A549 (cell line): ENCODE measurements around the gene CIRBP.

Experiments
- BHLHE40 ChIP-seq: IDR thresholded peaks from 2 replicates; pipeline ENCODE4 v1.6.1; 2012; ENCODE audit warnings: low read depth, low read length, inconsistent platforms
- NFE2L2 ChIP-seq: fragments of 150-350 bp; conservative IDR thresholded peaks from 2 replicates; pipeline ENCODE4 v1.6.1; 2014; ENCODE audit warnings: low read length
- POLR2A ChIP-seq: IDR thresholded peaks from 2 replicates; pipeline ENCODE4 v1.6.1; 2012; ENCODE audit warnings: mild to moderate bottlenecking, low read length
- POLR2AphosphoS2 ChIP-seq: conservative IDR thresholded peaks from 2 replicates; pipeline ENCODE4 v1.6.1; 2012; ENCODE audit warnings: low read length, improper control_type of control experiment, inconsistent platforms
- TF ChIP-seq, protein P1 (sequence below): IDR thresholded peaks from 2 replicates; pipeline ENCODE4 v1.6.1; 2012
- TF ChIP-seq, protein P2 (sequence below): fragments of >200 bp; sonication (Bioruptor Twin); formaldehyde crosslinking; IDR thresholded peaks from 3 replicates; pipeline ENCODE4 v1.5.1; 2016
- TF ChIP-seq, protein P3 (sequence below): fragments of >200 bp; sonication (Bioruptor Twin); formaldehyde crosslinking; IDR thresholded peaks from 2 replicates; pipeline ENCODE4 v1.6.1; 2016
- TF ChIP-seq, protein P4 (sequence below): fragments of 150-350 bp; IDR thresholded peaks from 2 replicates; pipeline ENCODE4 v1.6.1; 2014; ENCODE audit warnings: low read depth, mild to moderate bottlenecking, low read length
- TF ChIP-seq, protein P5 (sequence below): IDR thresholded peaks from 2 replicates; pipeline ENCODE4 v1.6.1; 2012; ENCODE audit warnings: low read depth, borderline replicate concordance
- TF ChIP-seq, protein P6 (sequence below): fragments of >200 bp; sonication (Bioruptor Twin); formaldehyde crosslinking; IDR thresholded peaks from 3 replicates; pipeline ENCODE4 v1.6.1; 2016
- TF ChIP-seq, protein P7 (sequence below): IDR thresholded peaks from 2 replicates; pipeline ENCODE4 v1.6.1; 2012

DNA sequence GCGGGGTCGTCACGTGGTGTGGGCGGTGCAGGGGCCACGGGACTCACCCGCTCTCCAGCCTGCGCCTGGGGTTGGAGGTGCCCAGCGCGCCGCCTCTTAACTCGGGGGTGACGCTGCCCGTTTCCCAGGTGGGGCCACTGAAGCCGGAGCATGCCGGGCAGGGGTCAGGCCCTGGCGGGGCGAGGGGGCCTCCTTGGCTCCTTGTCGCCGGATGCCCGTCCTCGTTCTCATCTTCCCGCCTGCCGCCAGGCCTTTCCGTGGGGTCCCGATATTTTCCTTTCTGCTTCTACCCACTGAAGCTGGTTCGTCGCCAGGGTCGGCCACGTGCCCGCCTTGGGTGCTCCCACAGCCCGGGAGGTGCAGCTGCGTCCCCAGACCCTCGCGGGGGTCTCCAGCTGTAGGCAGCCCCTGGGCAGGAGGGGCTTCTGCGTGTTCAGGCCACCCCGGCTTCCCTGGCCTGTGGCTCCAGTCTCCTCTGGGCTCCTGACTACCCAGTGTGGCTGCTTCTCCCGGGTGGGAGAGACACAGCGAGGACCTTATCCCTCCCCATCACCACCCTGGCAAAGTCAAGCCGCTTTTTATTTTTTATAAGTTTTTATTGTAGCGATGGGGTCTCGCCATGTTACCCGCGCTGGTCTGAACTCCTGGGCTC lies 7.0 kb downstream of the CIRBP start:
- no peak for TF ChIP-seq BHLHE40
- TF ChIP-seq, protein P1, sequence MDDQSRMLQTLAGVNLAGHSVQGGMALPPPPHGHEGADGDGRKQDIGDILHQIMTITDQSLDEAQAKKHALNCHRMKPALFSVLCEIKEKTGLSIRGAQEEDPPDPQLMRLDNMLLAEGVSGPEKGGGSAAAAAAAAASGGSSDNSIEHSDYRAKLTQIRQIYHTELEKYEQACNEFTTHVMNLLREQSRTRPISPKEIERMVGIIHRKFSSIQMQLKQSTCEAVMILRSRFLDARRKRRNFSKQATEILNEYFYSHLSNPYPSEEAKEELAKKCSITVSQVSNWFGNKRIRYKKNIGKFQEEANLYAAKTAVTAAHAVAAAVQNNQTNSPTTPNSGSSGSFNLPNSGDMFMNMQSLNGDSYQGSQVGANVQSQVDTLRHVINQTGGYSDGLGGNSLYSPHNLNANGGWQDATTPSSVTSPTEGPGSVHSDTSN: no peak
- no peak for TF ChIP-seq POLR2AphosphoS2
- TF ChIP-seq, protein P2, sequence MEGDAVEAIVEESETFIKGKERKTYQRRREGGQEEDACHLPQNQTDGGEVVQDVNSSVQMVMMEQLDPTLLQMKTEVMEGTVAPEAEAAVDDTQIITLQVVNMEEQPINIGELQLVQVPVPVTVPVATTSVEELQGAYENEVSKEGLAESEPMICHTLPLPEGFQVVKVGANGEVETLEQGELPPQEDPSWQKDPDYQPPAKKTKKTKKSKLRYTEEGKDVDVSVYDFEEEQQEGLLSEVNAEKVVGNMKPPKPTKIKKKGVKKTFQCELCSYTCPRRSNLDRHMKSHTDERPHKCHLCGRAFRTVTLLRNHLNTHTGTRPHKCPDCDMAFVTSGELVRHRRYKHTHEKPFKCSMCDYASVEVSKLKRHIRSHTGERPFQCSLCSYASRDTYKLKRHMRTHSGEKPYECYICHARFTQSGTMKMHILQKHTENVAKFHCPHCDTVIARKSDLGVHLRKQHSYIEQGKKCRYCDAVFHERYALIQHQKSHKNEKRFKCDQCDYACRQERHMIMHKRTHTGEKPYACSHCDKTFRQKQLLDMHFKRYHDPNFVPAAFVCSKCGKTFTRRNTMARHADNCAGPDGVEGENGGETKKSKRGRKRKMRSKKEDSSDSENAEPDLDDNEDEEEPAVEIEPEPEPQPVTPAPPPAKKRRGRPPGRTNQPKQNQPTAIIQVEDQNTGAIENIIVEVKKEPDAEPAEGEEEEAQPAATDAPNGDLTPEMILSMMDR: no peak
- TF ChIP-seq, protein P3, sequence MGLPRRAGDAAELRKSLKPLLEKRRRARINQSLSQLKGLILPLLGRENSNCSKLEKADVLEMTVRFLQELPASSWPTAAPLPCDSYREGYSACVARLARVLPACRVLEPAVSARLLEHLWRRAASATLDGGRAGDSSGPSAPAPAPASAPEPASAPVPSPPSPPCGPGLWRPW: no peak
- TF ChIP-seq NFE2L2: no peak
- TF ChIP-seq, protein P4, sequence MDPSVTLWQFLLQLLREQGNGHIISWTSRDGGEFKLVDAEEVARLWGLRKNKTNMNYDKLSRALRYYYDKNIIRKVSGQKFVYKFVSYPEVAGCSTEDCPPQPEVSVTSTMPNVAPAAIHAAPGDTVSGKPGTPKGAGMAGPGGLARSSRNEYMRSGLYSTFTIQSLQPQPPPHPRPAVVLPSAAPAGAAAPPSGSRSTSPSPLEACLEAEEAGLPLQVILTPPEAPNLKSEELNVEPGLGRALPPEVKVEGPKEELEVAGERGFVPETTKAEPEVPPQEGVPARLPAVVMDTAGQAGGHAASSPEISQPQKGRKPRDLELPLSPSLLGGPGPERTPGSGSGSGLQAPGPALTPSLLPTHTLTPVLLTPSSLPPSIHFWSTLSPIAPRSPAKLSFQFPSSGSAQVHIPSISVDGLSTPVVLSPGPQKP: no peak
- TF ChIP-seq, protein P5, sequence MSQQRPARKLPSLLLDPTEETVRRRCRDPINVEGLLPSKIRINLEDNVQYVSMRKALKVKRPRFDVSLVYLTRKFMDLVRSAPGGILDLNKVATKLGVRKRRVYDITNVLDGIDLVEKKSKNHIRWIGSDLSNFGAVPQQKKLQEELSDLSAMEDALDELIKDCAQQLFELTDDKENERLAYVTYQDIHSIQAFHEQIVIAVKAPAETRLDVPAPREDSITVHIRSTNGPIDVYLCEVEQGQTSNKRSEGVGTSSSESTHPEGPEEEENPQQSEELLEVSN: peak; percentile 57; the same call in 1 of the 2 replicates
- TF ChIP-seq, protein P6, sequence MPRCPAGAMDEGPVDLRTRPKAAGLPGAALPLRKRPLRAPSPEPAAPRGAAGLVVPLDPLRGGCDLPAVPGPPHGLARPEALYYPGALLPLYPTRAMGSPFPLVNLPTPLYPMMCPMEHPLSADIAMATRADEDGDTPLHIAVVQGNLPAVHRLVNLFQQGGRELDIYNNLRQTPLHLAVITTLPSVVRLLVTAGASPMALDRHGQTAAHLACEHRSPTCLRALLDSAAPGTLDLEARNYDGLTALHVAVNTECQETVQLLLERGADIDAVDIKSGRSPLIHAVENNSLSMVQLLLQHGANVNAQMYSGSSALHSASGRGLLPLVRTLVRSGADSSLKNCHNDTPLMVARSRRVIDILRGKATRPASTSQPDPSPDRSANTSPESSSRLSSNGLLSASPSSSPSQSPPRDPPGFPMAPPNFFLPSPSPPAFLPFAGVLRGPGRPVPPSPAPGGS: no peak
- TF ChIP-seq, protein P7, sequence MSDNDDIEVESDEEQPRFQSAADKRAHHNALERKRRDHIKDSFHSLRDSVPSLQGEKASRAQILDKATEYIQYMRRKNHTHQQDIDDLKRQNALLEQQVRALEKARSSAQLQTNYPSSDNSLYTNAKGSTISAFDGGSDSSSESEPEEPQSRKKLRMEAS: peak; percentile 26
- no peak for TF ChIP-seq POLR2A
